Effector memory CD4-positive, alpha-beta T cell (primary cell): ENCODE measurements around the gene LARGE1.

Experiments used
- DNase-seq, 3 donors: peaks; one replicate each; pipeline ENCODE4 v3.0.0-alpha.2; 2020
- H3K27ac ChIP-seq: 2 replicates; pipeline ENCODE4 v1.7.0; 2013; ENCODE audit warnings: mild to moderate bottlenecking, low read length, moderate library complexity; ENCODE audit not compliant: insufficient read depth, poor library complexity, severe bottlenecking
- H3K27me3 ChIP-seq: replicated peaks from 2 replicates; pipeline ENCODE4 v1.7.0; 2013; ENCODE audit warnings: mild to moderate bottlenecking, low read length; ENCODE audit not compliant: insufficient read depth, control insufficient read depth, poor library complexity, severe bottlenecking
- H3K36me3 ChIP-seq: 2 replicates; pipeline ENCODE4 v1.7.0; 2013; ENCODE audit warnings: mild to moderate bottlenecking, low read length, moderate library complexity; ENCODE audit not compliant: control insufficient read depth, insufficient read depth
- H3K4me1 ChIP-seq: 2 replicates; pipeline ENCODE4 v1.7.0; 2013; ENCODE audit warnings: low read length, mild to moderate bottlenecking; ENCODE audit not compliant: control insufficient read depth, insufficient read depth, poor library complexity, severe bottlenecking
- H3K4me3 ChIP-seq: 2 replicates; pipeline ENCODE4 v1.7.0; 2013; ENCODE audit warnings: low read length, low read depth, mild to moderate bottlenecking; ENCODE audit not compliant: insufficient read depth, poor library complexity, severe bottlenecking
- H3K9me3 ChIP-seq: 2 replicates; pipeline ENCODE4 v1.7.0; 2013; ENCODE audit warnings: mild to moderate bottlenecking, low read length, moderate library complexity; ENCODE audit not compliant: control insufficient read depth

LARGE1 gene

GRCh38 chr22:33328789-33329296 lies 591.4 kb downstream of the LARGE1 start:
- DNase-seq = no peak
- H3K36me3 ChIP-seq = no peaks in the 10 kb centered on the region
- no peak overlapping the region for H3K27ac ChIP-seq
- no peak overlapping the region for H3K4me3 ChIP-seq
- H3K9me3 ChIP-seq = no peaks in the 10 kb centered on the region
- no peaks in the 10 kb centered on the region for H3K27me3 ChIP-seq
- H3K4me1 ChIP-seq = no peaks in the 10 kb centered on the region

GRCh38 chr22:33327348-33327860 lies 592.9 kb downstream of the LARGE1 start:
- H3K27ac ChIP-seq = no peak overlapping the region
- H3K4me1 ChIP-seq = no peaks in the 10 kb centered on the region
- no peaks in the 10 kb centered on the region for H3K9me3 ChIP-seq
- no peaks in the 10 kb centered on the region for H3K27me3 ChIP-seq
- H3K36me3 ChIP-seq = no peaks in the 10 kb centered on the region
- no peak overlapping the region for H3K4me3 ChIP-seq
- no peak for DNase-seq

GRCh38 chr22:33326540-33327295 lies 593.6 kb downstream of the LARGE1 start:
- Histone ChIP-seq H3K4me1 (no peaks in the 10 kb centered on the region), H3K9me3 (no peaks in the 10 kb centered on the region), H3K36me3 (no peaks in the 10 kb centered on the region), H3K4me3 (no peak overlapping the region), H3K27me3 (no peaks in the 10 kb centered on the region), H3K27ac (no peak overlapping the region)
- DNase-seq = no peak

GRCh38 chr22:33325232-33326004 lies 594.9 kb downstream of the LARGE1 start:
- H3K9me3 ChIP-seq = no peaks in the 10 kb centered on the region
- DNase-seq = no peak

GRCh38 chr22:33324228-33324627 lies 596.0 kb downstream of the LARGE1 start:
- Histone ChIP-seq H3K4me1 (no peaks in the 10 kb centered on the region), H3K4me3 (no peak overlapping the region), H3K36me3 (no peaks in the 10 kb centered on the region), H3K9me3 (no peaks in the 10 kb centered on the region), H3K27me3 (no peaks in the 10 kb centered on the region), H3K27ac (no peak overlapping the region)
- no peak for DNase-seq

More at GRCh38 chr22:33325232-33326004, 594.9 kb downstream of the LARGE1 start:
- Histone ChIP-seq H3K36me3 (no peaks in the 10 kb centered on the region), H3K27ac (no peak overlapping the region), H3K4me3 (no peak overlapping the region), H3K4me1 (no peaks in the 10 kb centered on the region), H3K27me3 (no peaks in the 10 kb centered on the region)

GRCh38 chr22:33321466-33321865 lies 598.8 kb downstream of the LARGE1 start:
- DNase-seq = no peak
- Histone ChIP-seq H3K27ac (no peak overlapping the region), H3K9me3 (no peaks in the 10 kb centered on the region), H3K4me3 (no peak overlapping the region), H3K36me3 (no peaks in the 10 kb centered on the region), H3K27me3 (no peaks in the 10 kb centered on the region), H3K4me1 (no peaks in the 10 kb centered on the region)

GRCh38 chr22:33315954-33316353 lies 604.3 kb downstream of the LARGE1 start:
- no peak for DNase-seq
- Histone ChIP-seq H3K4me1 (no peaks in the 10 kb centered on the region), H3K36me3 (no peaks in the 10 kb centered on the region), H3K27me3 (no peaks in the 10 kb centered on the region), H3K4me3 (no peak overlapping the region), H3K27ac (no peak overlapping the region), H3K9me3 (no peaks in the 10 kb centered on the region)

- no peaks in the 10 kb centered on the region for H3K9me3 ChIP-seq
- no peaks in the 10 kb centered on the region for H3K36me3 ChIP-seq
- H3K27me3 ChIP-seq = no peaks in the 10 kb centered on the region
- no peak overlapping the region for H3K27ac ChIP-seq
- H3K4me1 ChIP-seq = no peaks in the 10 kb centered on the region
- no peak overlapping the region for H3K4me3 ChIP-seq
- no peak for DNase-seq
Measured at GRCh38 chr22:33315117-33315516, 605.2 kb downstream of the LARGE1 start.

- Histone ChIP-seq H3K4me1 (no peaks in the 10 kb centered on the region), H3K36me3 (no peaks in the 10 kb centered on the region), H3K9me3 (no peaks in the 10 kb centered on the region), H3K4me3 (no peak overlapping the region), H3K27me3 (no peaks in the 10 kb centered on the region), H3K27ac (no peak overlapping the region)
- DNase-seq = no peak
Measured at GRCh38 chr22:33314316-33314715, 606.0 kb downstream of the LARGE1 start.

- no peaks in the 10 kb centered on the region for H3K27me3 ChIP-seq
- no peaks in the 10 kb centered on the region for H3K9me3 ChIP-seq
- no peak overlapping the region for H3K4me3 ChIP-seq
- no peaks in the 10 kb centered on the region for H3K4me1 ChIP-seq
- no peaks in the 10 kb centered on the region for H3K36me3 ChIP-seq
- no peak overlapping the region for H3K27ac ChIP-seq
- DNase-seq = no peak
Measured at GRCh38 chr22:33303099-33303498, 617.2 kb downstream of the LARGE1 start.
